Gastroesophageal sphincter (tissue), 4 donors: Measurements from ENCODE around the gene RANBP1. TPM values are rescaled to one million over a fixed set of nuclear protein-coding genes. Genes with fewer than 3 reads are reported as not detected.

Experiments used
- ATAC-seq: fragments of 150-250 bp; one replicate; pipeline ENCODE4 v1.9.1; 2016; ENCODE audit warnings: mild to moderate bottlenecking, moderate library complexity
- H3K27ac ChIP-seq, 4 donors: fragments of 200-600 bp; sonication (generic) in 3 of 4; 1 replicate in 3 of 4; 2 replicates in 1 of 4; pipeline ENCODE4 v1.5.1; 2016 to 2019
- H3K27me3 ChIP-seq: fragments of 200-600 bp; sonication (generic); one replicate; pipeline ENCODE4 v1.5.1; 2019
- H3K36me3 ChIP-seq, 2 donors: fragments of 200-600 bp; sonication (generic); one replicate each; pipeline ENCODE4 v1.5.1; 2019; ENCODE audit warnings: control low read depth in 1 of 2
- H3K4me1 ChIP-seq, 3 donors: fragments of 200-600 bp; sonication (generic); 1 replicate in 2 of 3; 2 replicates in 1 of 3; pipeline ENCODE4 v1.5.1; 2016 to 2019; ENCODE audit warnings: control low read depth in 2 of 3
- H3K4me3 ChIP-seq, 2 donors: fragments of 200-600 bp; sonication (generic); one replicate each; pipeline ENCODE4 v1.5.1; 2019; ENCODE audit warnings: mild to moderate bottlenecking in 1 of 2, moderate library complexity in 1 of 2
- H3K9me3 ChIP-seq, 3 donors: fragments of 200-600 bp; sonication (generic); one replicate each; pipeline ENCODE4 v1.5.1; 2017 to 2019; ENCODE audit warnings: control low read depth in 2 of 3
- CTCF ChIP-seq, 4 experiments: fragments of 200-600 bp in 2 of 4; fragments of 450-650 bp in 2 of 4; sonication (generic) in 1 of 4; IDR thresholded peaks; one replicate each; pipeline ENCODE4 v1.5.1; 2017 to 2019; ENCODE audit warnings: antibody characterized with exemption in 4 of 4, mild to moderate bottlenecking in 2 of 4, moderate library complexity in 2 of 4
- EP300 ChIP-seq: sonication (generic); formaldehyde crosslinking; IDR thresholded peaks from one replicate; pipeline ENCODE4 v1.6.1; 2017; ENCODE audit warnings: antibody characterized with exemption, mild to moderate bottlenecking
- POLR2A ChIP-seq, 2 donors: fragments of 450-650 bp; IDR thresholded peaks; one replicate each; pipeline ENCODE4 v1.6.1; 2017; ENCODE audit warnings: antibody characterized with exemption in 2 of 2, mild to moderate bottlenecking in 2 of 2, moderate library complexity in 1 of 2
- POLR2AphosphoS5 ChIP-seq: sonication (generic); formaldehyde crosslinking; IDR thresholded peaks from one replicate; pipeline ENCODE4 v1.6.1; 2017; ENCODE audit warnings: antibody characterized with exemption
- WGBS, 2 donors: methylation state at CpG; one replicate each; pipeline ENCODE4 v1.1.5; 2018; ENCODE audit warnings: low coverage in 1 of 2; 5-methylcytosine and 5-hydroxymethylcytosine counted together
- total RNA-seq, 4 donors: library from RNA; depleted of rRNA; stranded (reverse); fragments of >200 nt; gene quantifications; one replicate each; pipeline ENCODE4 v1.1.0, GENCODE V29; 2016

RANBP1 gene
- total RNA-seq, 4 donors from 2014 or later = 115 to 162 (median 158) TPM

GRCh38 chr22:20088263-20088648, 27.6 kb upstream of the RANBP1 start:
- no peak for ATAC-seq
- Histone ChIP-seq H3K27me3 (no peaks in the 10 kb centered on the region), H3K36me3 (peaks cover 0 to 78% of the 10 kb centered on the region in 2 donors), H3K4me3 (no peak overlapping the region), H3K27ac (no peak overlapping the region), H3K9me3 (no peaks in the 10 kb centered on the region), H3K4me1 (peaks cover 0 to 29% (median 15%) of the 10 kb centered on the region in 3 donors)
- TF ChIP-seq POLR2AphosphoS5 (no peak), EP300 (no peak)
- 87 to 92% methylated on average over 2 to 3 of the region's 8 CpGs for WGBS, 2 donors

GRCh38 chr22:20089226-20089976, 26.5 kb upstream of the RANBP1 start:
- Histone ChIP-seq H3K36me3 (peaks cover 0 to 90% of the 10 kb centered on the region in 2 donors), H3K4me3 (no peak overlapping the region), H3K4me1 (peaks cover 0 to 17% (median 8%) of the 10 kb centered on the region in 3 donors), H3K27me3 (no peaks in the 10 kb centered on the region), H3K9me3 (no peaks in the 10 kb centered on the region), H3K27ac (no peak overlapping the region)
- no peak for TF ChIP-seq POLR2A (IDR thresholded peaks at IDR 0.05)
- no peak for TF ChIP-seq POLR2AphosphoS5
- no peak for TF ChIP-seq CTCF (IDR thresholded peaks at IDR 0.05)
- no peak for TF ChIP-seq EP300
- no peak for ATAC-seq
- 89 to 90% methylated on average over 4 to 10 of the region's 17 CpGs for WGBS, 2 donors

GRCh38 chr22:20089977-20090729, 25.8 kb upstream of the RANBP1 start:
- H3K9me3 ChIP-seq = no peaks in the 10 kb centered on the region
- H3K4me3 ChIP-seq = no peak overlapping the region
- WGBS, 2 donors = 87 to 97% methylated on average over 7 to 9 of the region's 11 CpGs
- H3K27ac ChIP-seq = no peak overlapping the region
- H3K36me3 ChIP-seq = peaks cover 0 to 97% of the 10 kb centered on the region in 2 donors
- peaks cover 0 to 10% (median under 1%) of the 10 kb centered on the region in 3 donors for H3K4me1 ChIP-seq
- TF ChIP-seq POLR2A (IDR thresholded peaks at IDR 0.05) (no peak), CTCF (IDR thresholded peaks at IDR 0.05) (no peak), EP300 (no peak), POLR2AphosphoS5 (no peak)
- no peak for ATAC-seq
- no peaks in the 10 kb centered on the region for H3K27me3 ChIP-seq

GRCh38 chr22:20090730-20091240, 25.1 kb upstream of the RANBP1 start:
- TF ChIP-seq EP300 (no peak), POLR2AphosphoS5 (no peak), POLR2A (IDR thresholded peaks at IDR 0.05) (no peak), CTCF (IDR thresholded peaks at IDR 0.05) (no peak)
- WGBS, 2 donors = 92 to 100% methylated on average over 3 to 4 of the region's 9 CpGs

GRCh38 chr22:20091690-20092476, 24.0 kb upstream of the RANBP1 start:
- no peaks in the 10 kb centered on the region for H3K4me1 ChIP-seq
- 91% methylated on average over 6 to 16 of the region's 16 CpGs for WGBS, 2 donors
- no peak overlapping the region for H3K27ac ChIP-seq
- H3K4me3 ChIP-seq = no peak overlapping the region
- H3K9me3 ChIP-seq = no peaks in the 10 kb centered on the region
- H3K27me3 ChIP-seq = no peaks in the 10 kb centered on the region
- no peak for TF ChIP-seq EP300
- peaks cover 0 to 100% of the 10 kb centered on the region in 2 donors for H3K36me3 ChIP-seq
- no peak for ATAC-seq

More at GRCh38 chr22:20090730-20091240, 25.1 kb upstream of the RANBP1 start:
- Histone ChIP-seq H3K9me3 (no peaks in the 10 kb centered on the region), H3K4me1 (peaks cover 0 to 3% (median 0%) of the 10 kb centered on the region in 3 donors), H3K4me3 (no peak overlapping the region), H3K27ac (no peak overlapping the region), H3K36me3 (peaks cover 0 to 100% of the 10 kb centered on the region in 2 donors), H3K27me3 (no peaks in the 10 kb centered on the region)
- ATAC-seq = no peak
